HUES48 (cell line): ENCODE measurements around the gene BMP6.

Experiments used
- H3K27ac ChIP-seq: one replicate; pipeline ENCODE4 v1.7.0; 2013; ENCODE audit warnings: low read depth, low read length, inconsistent platforms
- H3K27me3 ChIP-seq: 2 replicates; pipeline ENCODE4 v1.6.1; 2013; ENCODE audit warnings: mild to moderate bottlenecking, low read length; ENCODE audit not compliant: control insufficient read depth, insufficient read depth
- H3K36me3 ChIP-seq: 2 replicates; pipeline ENCODE4 v1.6.1; 2013; ENCODE audit warnings: low read length; ENCODE audit not compliant: control insufficient read depth, insufficient read depth
- H3K4me1 ChIP-seq: 2 replicates; pipeline ENCODE4 v1.6.1; 2013; ENCODE audit warnings: mild to moderate bottlenecking, low read length; ENCODE audit not compliant: control insufficient read depth, insufficient read depth
- H3K4me3 ChIP-seq: 2 replicates; pipeline ENCODE4 v1.5.1; 2013; ENCODE audit warnings: mild to moderate bottlenecking, low read depth, low read length
- H3K9ac ChIP-seq: 2 replicates; pipeline ENCODE4 v1.6.1; 2013; ENCODE audit warnings: mild to moderate bottlenecking, low read depth, low read length, moderate library complexity
- H3K9me3 ChIP-seq: 2 replicates; pipeline ENCODE4 v1.6.1; 2013; ENCODE audit warnings: low read length; ENCODE audit not compliant: control insufficient read depth, insufficient read depth

BMP6 gene

DNA sequence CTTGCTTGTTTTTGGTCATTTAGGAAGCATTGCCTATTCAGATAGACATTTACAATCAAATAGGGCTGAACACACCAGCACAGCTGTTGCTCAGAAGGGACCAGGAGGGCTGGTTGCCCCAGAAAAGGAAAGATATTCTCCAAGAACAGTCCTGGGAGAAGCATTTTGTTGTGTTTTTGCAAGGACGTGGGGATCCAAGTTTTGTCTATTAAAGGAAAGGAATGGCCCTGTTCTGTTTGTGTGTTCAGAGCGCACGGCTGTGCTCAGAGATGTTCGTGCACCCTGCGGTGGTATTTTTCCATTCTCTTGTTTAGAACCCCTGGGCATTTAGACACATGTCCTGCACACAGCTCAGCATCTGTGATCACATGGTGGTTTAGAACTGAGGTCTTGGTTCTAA is 102.2 kb downstream of the BMP6 start:
- Histone ChIP-seq H3K27me3 (no peaks in the 10 kb centered on the region), H3K36me3 (no peaks in the 10 kb centered on the region), H3K9ac (no peak overlapping the region), H3K4me1 (peaks cover 6% of the 10 kb centered on the region), H3K9me3 (no peaks in the 10 kb centered on the region), H3K4me3 (no peak overlapping the region), H3K27ac (no peak overlapping the region)

DNA sequence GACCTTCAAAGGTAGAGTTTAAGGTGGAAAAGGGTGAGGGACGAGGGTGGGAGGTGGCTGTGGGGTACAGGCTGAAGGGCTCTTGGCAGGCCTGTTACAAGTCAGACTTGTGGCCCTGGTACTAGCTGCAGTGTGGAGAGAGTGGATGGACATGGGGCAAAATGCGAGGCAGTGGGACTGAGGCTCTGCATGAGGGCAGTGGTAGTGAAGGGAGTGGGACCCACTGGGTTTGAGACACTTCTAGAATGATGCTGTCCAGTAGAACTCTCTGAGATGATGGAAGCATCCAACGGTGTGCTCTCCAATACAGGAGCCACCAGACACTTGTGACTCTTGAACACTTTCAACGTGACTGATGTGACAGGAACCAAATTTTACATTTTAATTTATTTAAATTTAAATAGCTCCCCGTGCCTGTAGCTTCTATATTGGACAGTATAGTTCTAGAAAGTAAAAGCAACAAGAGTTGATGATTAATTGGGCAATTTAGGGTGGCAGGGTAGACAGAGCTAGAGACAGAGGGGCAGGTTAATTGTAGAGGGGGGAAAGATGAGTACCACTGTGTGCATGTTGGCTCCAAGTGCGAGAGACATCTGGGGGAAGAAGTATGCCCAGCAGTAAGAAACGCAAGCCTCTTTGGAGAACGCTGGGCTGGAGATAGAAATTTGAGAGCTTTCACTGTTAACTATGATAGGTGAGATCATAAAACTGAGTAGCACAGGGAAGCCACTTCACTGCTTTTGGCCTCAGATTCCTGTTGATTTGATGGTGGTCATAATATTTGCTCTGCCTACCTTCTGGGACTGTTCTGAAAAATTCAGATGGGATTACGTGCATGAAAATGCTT is 107.2 kb downstream of the BMP6 start:
- H3K9ac ChIP-seq, result no peak overlapping the region
- H3K27ac ChIP-seq, result no peak overlapping the region

DNA sequence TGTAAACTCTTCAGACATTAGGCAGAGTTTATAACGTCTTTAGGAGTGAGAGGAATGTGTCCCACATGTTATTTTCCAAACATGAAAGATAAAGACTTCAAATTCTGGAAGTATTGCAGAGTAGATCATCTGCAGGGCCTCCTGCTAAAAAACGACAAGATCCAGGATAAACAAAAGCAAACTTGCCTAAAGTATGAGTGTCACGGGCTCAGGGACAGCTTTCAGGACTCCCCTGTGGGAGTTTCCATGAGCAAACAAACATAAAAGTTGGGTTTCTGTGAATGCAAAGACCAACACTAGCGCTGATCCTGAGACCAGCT is 107.8 kb downstream of the BMP6 start:
- H3K27me3 ChIP-seq, result no peaks in the 10 kb centered on the region
- H3K27ac ChIP-seq, result no peak overlapping the region
- H3K9me3 ChIP-seq, result no peaks in the 10 kb centered on the region
- no peaks in the 10 kb centered on the region for H3K4me1 ChIP-seq
- no peaks in the 10 kb centered on the region for H3K36me3 ChIP-seq
- H3K4me3 ChIP-seq, result no peak overlapping the region
- no peak overlapping the region for H3K9ac ChIP-seq

More for the DNA sequence above, 107.2 kb downstream of the BMP6 start:
- Histone ChIP-seq H3K36me3 (no peaks in the 10 kb centered on the region), H3K4me1 (0 out of 2 replicates have a peak, but pooled peaks cover 2% of the 10 kb centered on the region), H3K9me3 (no peaks in the 10 kb centered on the region), H3K27me3 (no peaks in the 10 kb centered on the region), H3K4me3 (no peak overlapping the region)

DNA sequence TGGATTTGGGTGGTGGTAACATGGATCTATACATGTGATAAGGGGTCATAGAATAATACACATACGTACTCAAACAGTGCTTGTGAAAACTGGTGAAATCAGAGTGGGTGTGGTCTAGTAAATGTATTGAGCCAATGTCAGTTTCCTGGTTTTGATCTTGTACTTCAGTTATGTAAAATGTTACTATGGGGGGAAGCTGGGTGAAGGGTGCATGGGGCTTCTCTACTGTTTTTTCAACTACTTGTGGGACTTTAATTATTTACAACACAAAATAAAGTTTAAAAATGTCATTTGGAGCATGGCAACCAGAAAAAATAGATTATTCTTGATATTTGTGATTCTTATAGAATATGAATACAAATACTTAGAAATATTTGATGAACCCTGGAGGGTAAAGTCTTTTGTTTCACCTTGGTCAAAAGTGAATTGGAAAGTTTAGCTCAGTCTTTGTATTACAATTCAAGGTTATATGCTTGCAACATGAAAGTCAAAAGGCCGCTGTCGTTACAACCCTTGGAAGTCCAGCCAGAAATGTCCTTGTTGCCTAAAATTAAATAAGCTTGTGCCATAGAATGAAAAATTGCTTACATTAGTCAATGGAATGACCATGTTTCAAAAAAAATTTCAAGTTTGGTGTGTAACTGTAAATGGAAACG is 110.6 kb downstream of the BMP6 start:
- H3K9ac ChIP-seq, result no peak overlapping the region

DNA sequence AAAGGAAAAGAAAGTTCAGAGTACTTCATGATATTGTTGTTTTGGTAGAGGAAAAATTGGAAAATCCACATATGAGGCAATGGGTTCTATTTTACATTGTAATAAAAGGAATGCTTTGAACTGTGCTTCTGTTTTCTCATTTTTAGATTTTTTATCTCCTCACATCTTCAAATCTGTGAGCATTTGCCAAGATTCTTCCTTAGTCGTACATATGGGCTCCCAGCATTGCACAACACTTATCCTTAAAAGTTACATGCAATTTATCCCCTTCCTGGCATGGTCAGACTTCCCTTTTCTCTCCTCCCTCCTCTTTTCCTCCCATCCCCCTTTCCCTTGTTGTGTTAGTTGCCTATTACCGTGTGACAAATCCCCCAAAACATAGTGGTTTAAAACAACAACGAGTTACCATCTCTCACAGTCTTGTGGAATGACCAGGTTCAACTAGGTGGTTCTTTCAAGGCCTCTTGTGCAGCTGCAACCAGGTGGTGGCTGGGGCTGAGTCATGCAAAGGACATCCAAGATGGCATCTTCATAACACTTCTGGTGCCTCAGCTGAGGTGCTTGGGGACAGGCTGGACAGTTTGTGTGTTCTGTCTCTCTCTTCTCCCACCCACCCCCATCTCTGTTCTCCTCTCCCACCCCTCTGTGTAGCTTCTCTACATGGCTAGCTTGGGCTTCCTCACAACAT is 116.0 kb downstream of the BMP6 start:
- Histone ChIP-seq H3K36me3 (no peaks in the 10 kb centered on the region), H3K27ac (no peak overlapping the region), H3K27me3 (no peaks in the 10 kb centered on the region), H3K4me3 (no peak overlapping the region), H3K9me3 (no peaks in the 10 kb centered on the region), H3K4me1 (peaks cover 10% of the 10 kb centered on the region; the same call in 1 of the 2 replicates), H3K9ac (no peak overlapping the region)

More for the DNA sequence above, 110.6 kb downstream of the BMP6 start:
- H3K4me1 ChIP-seq, result peaks cover 10% of the 10 kb centered on the region; the same call in 1 of the 2 replicates
- H3K27me3 ChIP-seq, result no peaks in the 10 kb centered on the region
- H3K9me3 ChIP-seq, result no peaks in the 10 kb centered on the region
- H3K4me3 ChIP-seq, result no peak overlapping the region
- no peak overlapping the region for H3K27ac ChIP-seq
- H3K36me3 ChIP-seq, result no peaks in the 10 kb centered on the region

DNA sequence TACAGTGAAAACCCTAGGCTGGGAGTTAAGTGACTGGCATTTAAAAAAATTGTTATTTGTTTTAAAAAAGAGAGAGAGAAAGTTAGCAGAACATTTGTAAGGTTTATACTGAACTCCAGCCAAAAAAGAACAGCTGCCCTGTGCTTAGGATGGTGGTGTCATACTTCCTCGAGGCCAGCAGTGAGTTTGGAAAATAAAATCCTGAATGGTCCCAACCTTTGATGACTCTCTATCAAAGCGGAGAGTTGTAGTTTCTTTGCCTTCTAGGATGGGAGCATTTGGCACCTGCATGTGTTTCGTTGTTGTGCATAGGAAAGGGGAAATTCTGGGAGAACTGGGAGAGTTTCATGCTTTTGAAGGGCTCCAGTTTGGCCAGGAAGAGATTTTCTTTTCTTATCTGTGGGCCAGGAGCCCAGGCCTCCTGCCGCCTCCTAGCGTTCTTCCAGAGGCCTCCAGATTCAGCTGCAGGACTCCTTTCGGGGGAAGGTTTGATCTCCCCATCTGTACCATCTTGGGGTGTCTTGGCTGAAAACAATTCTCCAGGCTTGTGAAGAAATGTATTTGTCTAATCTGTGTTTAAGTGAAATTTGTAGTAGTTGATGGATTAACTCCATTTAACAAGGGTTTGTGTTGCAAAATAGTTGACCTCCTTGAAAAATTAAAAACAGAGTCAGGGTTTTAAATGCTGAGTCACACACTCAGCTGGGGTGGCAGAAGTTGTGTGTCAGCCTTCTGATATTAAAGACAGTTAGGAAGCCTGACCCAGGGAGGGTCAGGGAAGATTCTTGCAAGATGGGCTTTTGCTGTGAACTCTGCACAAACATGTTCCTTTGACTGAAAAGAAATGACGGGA is 121.3 kb downstream of the BMP6 start:
- H3K4me1 ChIP-seq, result no peaks in the 10 kb centered on the region
- H3K4me3 ChIP-seq, result no peak overlapping the region
- no peaks in the 10 kb centered on the region for H3K36me3 ChIP-seq
- H3K27ac ChIP-seq, result no peak overlapping the region
- no peaks in the 10 kb centered on the region for H3K27me3 ChIP-seq
- no peak overlapping the region for H3K9ac ChIP-seq
- H3K9me3 ChIP-seq, result peaks cover 13% of the 10 kb centered on the region

DNA sequence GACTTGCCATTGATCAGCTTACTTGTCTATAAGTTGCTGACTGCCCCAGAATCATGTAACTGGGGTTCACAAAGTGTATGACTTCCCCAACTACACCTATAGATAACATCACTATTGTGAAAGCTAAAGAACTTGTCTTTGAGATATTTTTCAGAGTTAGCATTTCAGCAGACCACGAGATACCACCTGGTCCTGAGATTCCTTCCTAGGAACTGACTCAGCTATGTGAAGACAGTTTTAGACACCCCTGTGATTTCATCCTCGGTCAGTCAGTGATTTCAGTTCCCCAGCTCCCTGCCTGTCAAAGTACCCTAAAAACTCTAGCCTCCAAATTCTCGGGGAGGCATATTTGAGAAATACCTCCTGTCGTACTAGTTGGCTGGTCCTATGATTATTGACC is 122.3 kb downstream of the BMP6 start:
- Histone ChIP-seq H3K4me3 (no peak overlapping the region), H3K27ac (no peak overlapping the region), H3K9ac (no peak overlapping the region), H3K36me3 (no peaks in the 10 kb centered on the region), H3K27me3 (no peaks in the 10 kb centered on the region), H3K9me3 (peaks cover 13% of the 10 kb centered on the region), H3K4me1 (no peaks in the 10 kb centered on the region)

DNA sequence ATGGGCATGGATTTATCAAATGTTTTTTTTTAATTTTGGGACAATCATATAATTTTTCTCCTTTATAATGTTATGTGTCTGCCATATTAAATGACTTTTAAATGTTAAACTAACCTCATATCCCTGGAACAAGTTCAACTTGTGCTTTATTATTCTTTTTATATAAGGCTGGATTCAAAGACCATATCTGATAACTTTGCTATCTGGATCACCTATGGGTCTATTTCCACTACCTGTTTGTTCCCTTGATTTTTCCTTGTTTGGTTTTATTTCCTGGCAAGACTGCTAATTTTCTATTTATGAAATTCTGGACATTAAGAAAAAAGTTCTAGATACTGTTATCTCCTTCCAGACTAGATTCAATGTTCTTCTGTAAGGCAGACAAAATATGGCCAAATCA is 125.9 kb downstream of the BMP6 start:
- Histone ChIP-seq H3K36me3 (no peaks in the 10 kb centered on the region), H3K27ac (no peak overlapping the region), H3K4me1 (no peaks in the 10 kb centered on the region), H3K27me3 (no peaks in the 10 kb centered on the region), H3K9me3 (peaks cover 13% of the 10 kb centered on the region), H3K4me3 (no peak overlapping the region), H3K9ac (no peak overlapping the region)

DNA sequence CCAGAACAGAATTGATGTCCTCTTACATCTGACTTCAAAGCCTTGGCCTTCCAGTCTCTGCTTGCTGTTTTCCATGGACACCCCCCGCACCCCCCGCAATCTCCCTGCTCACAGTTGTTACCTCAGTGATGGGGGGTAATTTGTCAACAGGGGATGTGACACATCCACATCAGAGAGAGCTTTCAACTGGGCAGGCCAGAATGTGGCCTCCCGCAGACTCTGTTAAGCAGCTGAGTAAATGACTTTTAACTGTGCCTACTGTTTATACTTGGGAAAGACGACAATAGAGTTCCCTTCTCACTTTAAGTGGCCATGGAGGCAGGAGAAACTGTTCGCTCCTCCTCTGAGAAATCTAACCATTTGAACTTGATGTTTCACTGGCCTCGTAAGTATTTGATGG is 133.7 kb downstream of the BMP6 start:
- Histone ChIP-seq H3K4me3 (no peak overlapping the region), H3K9me3 (no peaks in the 10 kb centered on the region), H3K27me3 (no peaks in the 10 kb centered on the region), H3K4me1 (no peaks in the 10 kb centered on the region), H3K36me3 (no peaks in the 10 kb centered on the region), H3K9ac (no peak overlapping the region), H3K27ac (no peak overlapping the region)

DNA sequence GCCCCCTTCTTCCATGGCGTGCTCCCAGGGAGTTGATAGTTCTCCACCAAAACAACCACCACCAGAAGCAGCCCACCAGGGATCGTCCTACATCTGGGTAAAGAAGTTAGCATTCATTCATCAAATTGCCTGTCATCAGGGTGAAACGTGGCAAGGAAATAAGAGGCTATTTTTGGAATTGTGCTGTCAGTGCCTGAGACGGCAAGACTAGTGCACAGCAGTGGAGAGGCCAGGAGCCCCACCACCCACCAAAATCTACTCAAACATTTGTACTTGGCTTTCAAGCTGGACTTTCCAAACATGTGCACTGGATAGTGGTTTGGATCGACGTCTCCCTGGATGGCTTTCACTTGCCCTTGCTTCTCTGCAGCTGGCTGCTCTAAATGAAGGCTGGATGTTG is 139.9 kb downstream of the BMP6 start:
- H3K4me1 ChIP-seq, result no peaks in the 10 kb centered on the region
- no peaks in the 10 kb centered on the region for H3K27me3 ChIP-seq
- H3K27ac ChIP-seq, result no peak overlapping the region
- H3K36me3 ChIP-seq, result no peaks in the 10 kb centered on the region
- no peak overlapping the region for H3K9ac ChIP-seq
- no peaks in the 10 kb centered on the region for H3K9me3 ChIP-seq
- no peak overlapping the region for H3K4me3 ChIP-seq
